GM21360 (cell line): ENCODE results near the gene CYP2J2.
"Not testable (repeated sequence)": the region's sequence is repeated elsewhere in the genome, so short reads cannot be mapped to it uniquely, and the experiment has no call there.

Source experiments
- ATAC-seq: cut with Tn5 transposase; IDR thresholded peaks from one replicate; pipeline ENCODE4 v1.9.1; 2021; ENCODE audit warnings: mild to moderate bottlenecking, moderate library complexity; ENCODE audit not compliant: unreplicated experiment

The CYP2J2 gene

DNA sequence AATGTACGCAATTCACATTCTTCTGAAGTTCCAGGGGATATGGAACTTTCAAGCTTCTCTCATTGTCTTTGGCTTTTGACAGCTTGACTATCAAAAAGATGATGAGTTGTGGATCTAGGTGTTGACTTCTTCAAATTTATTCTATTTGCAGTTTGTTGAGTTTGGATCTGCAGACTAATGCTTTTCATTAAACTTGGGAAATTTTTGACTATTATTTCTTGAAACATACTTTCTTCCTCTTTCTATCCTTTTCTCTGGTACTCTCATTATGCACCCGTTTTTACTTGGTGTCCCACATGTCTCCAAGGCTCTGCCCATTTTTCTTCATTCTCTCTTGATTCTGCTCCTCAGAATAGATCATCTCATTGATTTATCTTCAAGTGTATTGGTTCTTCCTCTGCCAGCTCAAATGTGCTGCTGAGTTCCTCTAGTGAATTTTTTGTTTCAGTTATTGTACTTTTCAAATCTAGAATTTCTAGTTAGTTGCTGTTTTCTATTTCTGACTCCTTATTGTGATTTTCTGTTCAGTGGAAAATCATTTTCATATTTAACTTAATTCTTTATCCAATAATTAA lies 49.4 kb downstream of the CYP2J2 start:
- no peak for ATAC-seq

DNA sequence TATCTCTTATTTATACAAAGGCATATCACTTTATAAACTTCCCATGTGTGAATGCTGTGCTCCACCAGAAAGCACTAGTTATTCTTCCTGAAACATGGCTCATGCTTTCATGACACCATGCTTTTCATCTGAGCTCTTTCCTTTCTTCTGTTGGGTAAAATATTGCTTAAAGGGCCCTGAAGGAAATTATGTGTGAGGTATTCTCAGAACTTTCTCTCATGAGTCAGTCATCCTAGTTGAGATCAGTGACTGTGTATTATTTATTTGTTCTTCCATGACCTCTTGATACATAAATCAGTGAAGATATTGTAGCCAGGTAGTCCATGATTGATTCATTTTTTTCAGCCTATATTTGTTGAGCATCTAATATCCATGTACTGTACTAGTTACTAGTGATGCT lies 54.8 kb downstream of the CYP2J2 start:
- ATAC-seq: no peak

DNA sequence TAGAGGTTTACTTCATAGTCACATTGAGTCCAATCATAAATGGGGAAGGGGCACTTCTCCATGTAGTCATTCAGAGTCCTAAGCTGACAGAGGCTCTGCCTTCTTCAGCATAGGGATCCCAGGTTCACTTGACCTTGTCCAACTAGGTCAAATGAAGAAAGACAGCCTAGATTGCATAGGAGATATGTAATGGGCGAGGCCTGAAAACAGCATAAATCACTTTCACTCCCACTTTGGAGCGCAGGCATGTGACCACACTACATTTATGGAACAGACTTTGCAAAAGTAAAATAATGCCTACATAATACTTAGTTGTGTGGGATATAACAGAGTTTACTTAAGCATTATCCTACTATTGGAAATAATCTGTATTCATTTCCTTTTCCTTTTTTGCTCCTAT lies 60.1 kb downstream of the CYP2J2 start:
- ATAC-seq: no peak

DNA sequence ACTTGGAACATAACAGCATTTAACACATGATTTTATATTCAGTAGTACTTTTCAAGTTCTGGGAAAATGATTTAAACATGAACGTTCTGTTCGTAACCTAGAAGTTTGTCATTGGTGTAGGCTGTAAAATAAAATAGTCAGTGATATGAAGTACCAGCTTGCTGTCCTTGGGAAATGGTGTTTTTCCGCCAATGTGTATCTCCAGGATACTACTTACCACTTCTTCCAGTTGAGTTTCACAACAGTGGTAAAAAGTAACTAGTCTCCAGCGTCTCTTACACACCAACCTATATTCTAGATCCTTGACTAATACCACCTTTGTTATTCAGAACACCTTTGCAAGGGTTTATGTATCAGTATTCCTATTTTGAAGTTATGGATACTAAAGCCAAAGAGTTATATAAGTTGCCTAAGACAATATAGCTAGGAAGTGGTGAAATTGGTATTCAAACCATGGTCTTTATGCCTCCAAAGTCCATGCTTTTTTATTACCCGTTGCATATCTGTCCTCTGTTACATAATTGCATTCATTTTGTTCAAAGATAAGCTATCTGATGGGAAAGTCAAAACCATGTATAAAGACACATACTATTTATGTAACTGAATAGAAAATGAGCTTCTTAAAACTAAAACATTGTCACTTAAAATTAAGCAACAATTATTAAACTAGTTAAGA lies 68.8 kb downstream of the CYP2J2 start:
- ATAC-seq: no peak

DNA sequence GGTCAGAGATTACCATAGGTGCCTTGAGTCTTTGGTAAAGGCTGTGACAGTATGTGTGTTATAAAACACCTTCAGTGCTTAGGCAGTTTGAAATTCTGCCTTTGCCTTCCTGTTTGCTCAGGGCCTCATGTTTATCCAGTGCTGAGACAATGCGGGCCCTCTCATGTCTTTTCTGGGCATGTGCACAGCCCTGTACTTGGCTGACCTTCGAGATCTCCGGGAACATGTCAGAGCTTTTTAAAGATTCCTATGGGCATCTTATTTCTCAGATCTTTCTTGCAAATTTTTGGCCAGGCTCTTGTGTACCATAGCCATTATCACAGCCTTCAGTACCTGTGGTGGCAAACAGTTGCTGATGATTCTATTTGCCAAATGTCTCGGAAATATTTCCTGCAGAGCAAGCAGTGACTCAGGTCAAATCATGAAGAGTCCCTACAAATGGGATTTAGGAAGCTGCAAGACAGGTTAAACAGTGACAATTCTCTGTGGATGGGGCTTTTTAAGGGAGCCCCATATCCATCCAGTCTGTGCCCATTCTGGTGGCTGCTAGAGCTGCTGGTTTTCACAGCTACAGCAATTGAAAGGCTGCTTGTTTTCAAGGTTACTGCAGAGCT lies 69.7 kb downstream of the CYP2J2 start:
- ATAC-seq: no peak

DNA sequence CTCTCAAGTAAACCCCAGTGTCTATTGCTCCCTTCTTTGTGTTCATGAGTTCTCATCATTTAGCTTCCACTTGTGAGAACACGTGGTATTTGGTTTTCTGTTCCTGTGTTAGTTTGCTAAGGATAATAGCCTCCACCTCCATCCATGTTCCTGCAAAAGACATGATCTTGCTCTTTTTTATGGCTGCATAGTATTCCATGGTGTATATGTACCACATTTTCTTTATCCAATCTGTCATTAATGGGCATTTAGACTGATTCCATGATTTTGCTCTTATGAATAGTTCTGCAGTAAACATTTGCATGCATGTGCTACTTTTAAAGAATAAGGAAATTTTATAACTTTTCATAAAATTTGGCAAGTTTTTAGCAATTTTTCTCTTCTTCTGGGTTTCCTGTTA lies 71.3 kb downstream of the CYP2J2 start:
- not testable (repeated sequence) for ATAC-seq

DNA sequence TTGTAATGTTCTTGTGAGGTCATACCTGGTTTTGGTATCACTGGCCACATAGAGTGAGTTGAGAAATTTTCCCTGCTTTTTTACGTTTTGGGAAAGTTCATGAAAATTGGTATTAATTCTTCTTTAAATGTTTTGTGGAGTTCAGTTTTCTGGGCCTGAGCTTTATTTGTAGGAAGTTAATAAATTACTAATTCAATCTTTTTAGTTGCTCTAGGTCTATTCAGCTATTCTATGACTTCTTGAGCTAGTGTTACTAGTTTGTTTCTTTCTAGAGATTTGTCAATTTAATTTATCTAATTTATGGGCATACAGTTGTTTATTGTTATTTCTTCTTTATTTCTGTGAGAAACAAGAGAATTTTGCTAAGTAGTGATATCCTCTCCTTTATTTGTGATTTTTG lies 74.5 kb downstream of the CYP2J2 start:
- no peak for ATAC-seq

DNA sequence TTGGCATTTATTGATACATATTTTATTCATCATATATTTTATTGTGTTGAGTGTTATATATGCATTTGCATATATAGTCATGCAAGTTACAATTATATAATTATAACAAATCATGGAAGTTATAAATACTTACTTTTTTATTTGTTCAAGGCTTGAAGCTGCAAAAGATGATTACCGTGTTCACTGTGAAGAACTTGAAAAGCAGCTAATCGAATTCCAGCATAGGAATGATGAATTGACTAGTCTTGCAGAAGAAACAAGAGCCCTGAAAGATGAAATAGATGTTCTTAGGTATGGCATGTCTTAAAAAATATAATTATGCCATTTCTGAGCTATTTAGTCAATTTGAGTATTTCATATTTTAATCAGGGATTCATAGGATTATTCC lies 79.7 kb downstream of the CYP2J2 start:
- no peak for ATAC-seq

DNA sequence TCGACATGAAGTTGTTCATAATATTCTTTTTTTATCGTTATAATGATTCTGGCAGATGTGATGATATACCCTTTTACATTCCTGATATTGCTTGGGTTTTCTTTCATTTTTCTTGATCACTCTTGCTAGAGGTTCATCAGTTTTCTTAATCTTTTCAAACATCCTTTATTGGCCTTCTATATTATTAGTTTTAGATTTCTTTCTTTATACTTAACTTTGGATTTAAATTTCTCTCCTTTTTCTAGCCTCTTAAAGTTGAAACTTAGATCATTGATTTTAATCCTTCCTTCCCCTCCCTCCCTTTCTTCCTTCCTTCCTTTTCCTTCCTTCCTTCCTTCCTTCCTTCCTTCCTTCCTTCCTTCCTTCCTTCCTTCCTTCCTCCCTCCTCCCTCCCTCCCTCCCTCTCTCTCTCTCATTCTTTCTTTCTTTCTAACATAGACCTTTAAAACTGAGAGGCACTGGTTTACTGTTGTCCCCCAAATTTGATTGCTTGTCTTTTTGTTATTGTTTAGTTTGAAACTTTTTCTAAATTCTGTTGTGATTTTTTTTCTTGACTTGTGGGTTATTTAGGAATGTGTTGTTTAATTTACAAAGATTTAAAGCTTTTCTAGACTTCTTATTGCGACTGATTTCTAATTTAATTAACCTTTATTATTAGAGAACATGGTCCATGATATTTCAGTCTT lies 80.2 kb downstream of the CYP2J2 start:
- ATAC-seq: no peak

DNA sequence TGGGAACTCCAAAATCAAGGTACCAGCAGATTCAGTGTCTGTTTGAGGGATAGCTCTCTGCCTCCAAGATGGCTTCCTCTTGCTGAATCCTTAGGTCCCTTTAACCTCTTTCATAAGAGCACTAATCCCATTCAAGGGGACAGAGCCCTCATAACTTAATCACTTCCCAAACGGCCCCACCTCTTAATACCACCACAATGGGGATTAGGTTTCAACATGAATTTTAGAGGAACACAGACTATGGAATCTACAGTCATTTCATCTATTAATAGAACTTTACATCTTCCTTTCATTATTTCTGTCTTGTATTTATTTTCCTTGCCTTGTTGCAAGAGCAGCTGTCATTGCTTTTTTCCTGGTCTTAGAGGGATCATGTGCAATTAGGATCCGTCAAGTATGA lies 81.5 kb downstream of the CYP2J2 start:
- ATAC-seq: no peak
